Panc1 (cell line): ENCODE data around the gene IGFBP5. TPM values are rescaled to one million over a fixed set of nuclear protein-coding genes. Genes with fewer than 3 reads are reported as not detected.

Experiments used
- ATAC-seq: fragments of 200-7000 bp; cut with Tn5 transposase; 2 replicates; pipeline ENCODE4 v1.9.1; 2020; ENCODE audit warnings: mild to moderate bottlenecking, moderate library complexity
- BruUV-seq: library from RNA; stranded (reverse); fragments of 400-500 nt; replicated peaks from 2 replicates; lab custom pipeline; 2021; lab: Mats Ljungman, UMichigan
- CTCF ChIA-PET: fragments of 300-600 bp; sonication (Branson Sonifier 250); formaldehyde crosslinking; loops from one replicate; lab custom pipeline; 2022; ENCODE audit warnings: antibody characterized with exemption; lab: Charles Lee
- POLR2A ChIA-PET: fragments of 300-600 bp; sonication (Branson Sonifier 250); formaldehyde crosslinking; loops from one replicate; lab custom pipeline; 2022; ENCODE audit warnings: antibody characterized with exemption; lab: Charles Lee
- DNase-seq: peaks from one replicate; pipeline ENCODE4 v3.0.0-alpha.2; 2010; ENCODE audit warnings: low read depth, low spot score
- H3K27ac ChIP-seq: 2 replicates; pipeline ENCODE4 v1.5.1; 2011; ENCODE audit warnings: mild to moderate bottlenecking, low read length, inconsistent platforms
- H3K27me3 ChIP-seq: fragments of 200-500 bp; sonication (Bioruptor generic); 2 replicates; pipeline ENCODE4 v1.6.0; 2014; ENCODE audit warnings: low read length, inconsistent platforms; ENCODE audit not compliant: control insufficient read depth, insufficient read depth
- H3K36me3 ChIP-seq: fragments of 200-500 bp; sonication (Bioruptor generic); 2 replicates; pipeline ENCODE4 v1.5.1; 2014; ENCODE audit warnings: inconsistent platforms, mild to moderate bottlenecking, low read length, moderate library complexity; ENCODE audit not compliant: control insufficient read depth, insufficient read depth
- H3K4me1 ChIP-seq: 2 replicates; pipeline ENCODE4 v1.5.1; 2011; ENCODE audit warnings: inconsistent platforms, mild to moderate bottlenecking, low read length, moderate library complexity; ENCODE audit not compliant: control insufficient read depth, insufficient read depth
- H3K4me3 ChIP-seq, 2 experiments: 2 replicates each; pipeline ENCODE4 v1.5.1; 2011 to 2012; ENCODE audit warnings: low read depth in 2 of 2, low read length in 2 of 2, mild to moderate bottlenecking in 2 of 2, inconsistent platforms in 1 of 2, moderate library complexity in 1 of 2
- H3K9me3 ChIP-seq: fragments of 200-500 bp; sonication (Bioruptor generic); 2 replicates; pipeline ENCODE4 v1.5.1; 2014; ENCODE audit warnings: low read depth, mild to moderate bottlenecking, inconsistent platforms, low read length, moderate library complexity; ENCODE audit not compliant: control insufficient read depth, insufficient read depth
- POLR2AphosphoS5 ChIP-seq: IDR thresholded peaks from 2 replicates; pipeline ENCODE4 v1.6.1; 2012; ENCODE audit warnings: mild to moderate bottlenecking, low read depth, low read length, moderate library complexity
- SIN3A ChIP-seq: IDR thresholded peaks from 2 replicates; pipeline ENCODE4 v1.6.1; 2012; ENCODE audit warnings: low read depth, mild to moderate bottlenecking, low read length, moderate library complexity, borderline replicate concordance; ENCODE audit not compliant: insufficient read depth
- TCF7L2 ChIP-seq: IDR thresholded peaks from 2 replicates; pipeline ENCODE4 v1.6.1; 2011; ENCODE audit warnings: mild to moderate bottlenecking, low read depth, low read length, inconsistent platforms
- in situ Hi-C: cut with HindIII; loops from 2 replicates; pipeline ENCODE4 v1.10.0; 2016; ENCODE audit warnings: low sequenced_read_pairs, low pct_unique_long_range_greater_than_20kb
- intact Hi-C: fragments of 100-400 bp; cut with micrococcal nuclease; formaldehyde crosslinking; loops from one replicate; pipeline ENCODE4 v1.10.0; 2022; ENCODE audit not compliant: unreplicated experiment
- total RNA-seq: library from RNA; stranded (reverse); gene quantifications from one replicate; pipeline ENCODE4 v1.2.1, GENCODE V29; 2021; ENCODE audit not compliant: unreplicated experiment
- TF ChIP-seq, protein P1 (sequence below): fragments of 450-650 bp; IDR thresholded peaks from 2 replicates; pipeline ENCODE4 v1.5.1; 2017; ENCODE audit warnings: mild to moderate bottlenecking
- TF ChIP-seq, protein P2 (sequence below), 2 experiments: IDR thresholded peaks; 2 replicates each; pipeline ENCODE4 v1.6.1; 2011 to 2012; ENCODE audit warnings: low read depth in 2 of 2, control low read depth in 1 of 2, low read length in 1 of 2, mild to moderate bottlenecking in 1 of 2, moderate library complexity in 1 of 2; ENCODE audit not compliant: insufficient read depth in 1 of 2

Gene IGFBP5
- total RNA-seq, 1 experiment from 2014 or later, result 1.9 TPM

DNA sequence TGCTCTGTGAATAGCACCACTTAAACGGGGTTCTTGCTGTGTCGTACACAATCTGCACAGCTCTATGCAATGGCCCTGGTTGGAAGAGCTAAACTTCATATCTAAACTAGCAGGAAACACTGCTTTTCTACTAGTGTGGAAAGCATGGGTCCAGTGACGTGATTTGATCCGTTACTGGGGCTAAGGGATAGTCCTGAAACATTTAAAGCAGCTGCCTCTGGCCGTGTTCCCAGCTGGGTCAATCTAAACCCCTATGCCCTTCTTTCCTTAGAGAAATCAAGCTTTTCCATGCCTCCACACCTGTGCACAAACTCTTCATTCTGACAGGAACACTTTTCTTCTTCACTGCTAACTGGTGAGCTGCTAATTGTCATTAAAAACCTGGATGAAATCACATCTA, 5.4 kb upstream of the IGFBP5 start:
- Histone ChIP-seq H3K27me3 (peaks cover 21% of the 10 kb centered on the region), H3K4me1 (no peaks in the 10 kb centered on the region), H3K4me3 (no peak overlapping the region), H3K27ac (no peak overlapping the region), H3K36me3 (no peaks in the 10 kb centered on the region), H3K9me3 (no peaks in the 10 kb centered on the region)
- no peak for ATAC-seq
- DNase-seq, result no peak
- ChIA-PET CTCF (interaction anchor here (0.6 kb wide), 1 partner anchor 78 kb away, joined by 4 read pairs; no protein-coding TSS in a partner anchor), POLR2A (no interaction called here)
- in situ Hi-C loops, result no loop called here
- intact Hi-C loops, result no loop called here
- TF ChIP-seq POLR2AphosphoS5 (no peak), TCF7L2 (no peak), SIN3A (no peak)
- TF ChIP-seq, protein P1, sequence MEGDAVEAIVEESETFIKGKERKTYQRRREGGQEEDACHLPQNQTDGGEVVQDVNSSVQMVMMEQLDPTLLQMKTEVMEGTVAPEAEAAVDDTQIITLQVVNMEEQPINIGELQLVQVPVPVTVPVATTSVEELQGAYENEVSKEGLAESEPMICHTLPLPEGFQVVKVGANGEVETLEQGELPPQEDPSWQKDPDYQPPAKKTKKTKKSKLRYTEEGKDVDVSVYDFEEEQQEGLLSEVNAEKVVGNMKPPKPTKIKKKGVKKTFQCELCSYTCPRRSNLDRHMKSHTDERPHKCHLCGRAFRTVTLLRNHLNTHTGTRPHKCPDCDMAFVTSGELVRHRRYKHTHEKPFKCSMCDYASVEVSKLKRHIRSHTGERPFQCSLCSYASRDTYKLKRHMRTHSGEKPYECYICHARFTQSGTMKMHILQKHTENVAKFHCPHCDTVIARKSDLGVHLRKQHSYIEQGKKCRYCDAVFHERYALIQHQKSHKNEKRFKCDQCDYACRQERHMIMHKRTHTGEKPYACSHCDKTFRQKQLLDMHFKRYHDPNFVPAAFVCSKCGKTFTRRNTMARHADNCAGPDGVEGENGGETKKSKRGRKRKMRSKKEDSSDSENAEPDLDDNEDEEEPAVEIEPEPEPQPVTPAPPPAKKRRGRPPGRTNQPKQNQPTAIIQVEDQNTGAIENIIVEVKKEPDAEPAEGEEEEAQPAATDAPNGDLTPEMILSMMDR, result no peak
- TF ChIP-seq, protein P2, sequence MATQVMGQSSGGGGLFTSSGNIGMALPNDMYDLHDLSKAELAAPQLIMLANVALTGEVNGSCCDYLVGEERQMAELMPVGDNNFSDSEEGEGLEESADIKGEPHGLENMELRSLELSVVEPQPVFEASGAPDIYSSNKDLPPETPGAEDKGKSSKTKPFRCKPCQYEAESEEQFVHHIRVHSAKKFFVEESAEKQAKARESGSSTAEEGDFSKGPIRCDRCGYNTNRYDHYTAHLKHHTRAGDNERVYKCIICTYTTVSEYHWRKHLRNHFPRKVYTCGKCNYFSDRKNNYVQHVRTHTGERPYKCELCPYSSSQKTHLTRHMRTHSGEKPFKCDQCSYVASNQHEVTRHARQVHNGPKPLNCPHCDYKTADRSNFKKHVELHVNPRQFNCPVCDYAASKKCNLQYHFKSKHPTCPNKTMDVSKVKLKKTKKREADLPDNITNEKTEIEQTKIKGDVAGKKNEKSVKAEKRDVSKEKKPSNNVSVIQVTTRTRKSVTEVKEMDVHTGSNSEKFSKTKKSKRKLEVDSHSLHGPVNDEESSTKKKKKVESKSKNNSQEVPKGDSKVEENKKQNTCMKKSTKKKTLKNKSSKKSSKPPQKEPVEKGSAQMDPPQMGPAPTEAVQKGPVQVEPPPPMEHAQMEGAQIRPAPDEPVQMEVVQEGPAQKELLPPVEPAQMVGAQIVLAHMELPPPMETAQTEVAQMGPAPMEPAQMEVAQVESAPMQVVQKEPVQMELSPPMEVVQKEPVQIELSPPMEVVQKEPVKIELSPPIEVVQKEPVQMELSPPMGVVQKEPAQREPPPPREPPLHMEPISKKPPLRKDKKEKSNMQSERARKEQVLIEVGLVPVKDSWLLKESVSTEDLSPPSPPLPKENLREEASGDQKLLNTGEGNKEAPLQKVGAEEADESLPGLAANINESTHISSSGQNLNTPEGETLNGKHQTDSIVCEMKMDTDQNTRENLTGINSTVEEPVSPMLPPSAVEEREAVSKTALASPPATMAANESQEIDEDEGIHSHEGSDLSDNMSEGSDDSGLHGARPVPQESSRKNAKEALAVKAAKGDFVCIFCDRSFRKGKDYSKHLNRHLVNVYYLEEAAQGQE (IDR thresholded peaks at IDR 0.05; ENCODE audit: insufficient read depth in 1 of 2, low read depth in 2 of 2, low read length in 1 of 2), result no peak
- no TSS peak for BruUV-seq

DNA sequence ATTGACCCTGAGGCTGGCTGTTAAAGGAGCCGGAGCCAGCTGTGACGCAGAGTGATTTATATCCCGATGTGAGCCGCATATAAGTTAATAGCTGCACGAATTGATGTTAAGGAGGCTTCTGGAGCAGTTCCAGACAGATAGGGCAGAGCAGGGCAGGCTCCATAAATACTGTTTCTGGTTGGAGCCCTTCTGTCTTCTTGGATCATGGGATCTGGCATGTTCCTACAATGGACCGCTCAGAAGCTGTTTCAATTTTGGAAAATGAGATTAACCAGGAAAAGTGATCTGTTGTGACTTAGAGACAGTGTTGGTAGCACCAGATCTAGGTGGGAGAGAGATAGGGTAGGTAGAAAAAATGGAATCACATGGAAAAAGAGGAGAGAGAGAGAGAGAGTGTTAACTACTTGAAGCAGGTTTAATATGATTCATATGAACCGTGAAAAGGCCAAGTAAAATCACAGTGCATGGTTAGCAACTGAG, 4.8 kb upstream of the IGFBP5 start:
- H3K36me3 ChIP-seq, result no peaks in the 10 kb centered on the region
- no peaks in the 10 kb centered on the region for H3K9me3 ChIP-seq
- POLR2A ChIA-PET, result no interaction called here
- TF ChIP-seq SIN3A (no peak), POLR2AphosphoS5 (no peak), TCF7L2 (no peak)
- TF ChIP-seq, protein P1, result no peak
- TF ChIP-seq, protein P2 (IDR thresholded peaks at IDR 0.05; ENCODE audit: insufficient read depth in 1 of 2, low read depth in 2 of 2, low read length in 1 of 2), result no peak
- DNase-seq (no peak), ATAC-seq (no peak)
- no peak overlapping the region for H3K4me3 ChIP-seq
- BruUV-seq, result no TSS peak
- H3K27me3 ChIP-seq, result peaks cover 23% of the 10 kb centered on the region
- H3K27ac ChIP-seq, result no peak overlapping the region
- no peaks in the 10 kb centered on the region; the same call in 1 of the 2 replicates for H3K4me1 ChIP-seq
- CTCF ChIA-PET, result no interaction called here
- intact Hi-C loops (no loop called here), in situ Hi-C loops (no loop called here)
